ENCODE measurements around the gene MYO5B.
A peak's percentile ranks its signal among the peaks of the same experiment; 100 is the strongest.

MYO5B gene

GRCh38 chr18:50061876-50062517 lies 132.9 kb downstream of the MYO5B start:
- DNase-seq: no peak

GRCh38 chr18:50060822-50061221 lies 134.1 kb downstream of the MYO5B start:
- DNase-seq: no peak

GRCh38 chr18:50058731-50059130 lies 136.2 kb downstream of the MYO5B start:
- no peak for DNase-seq

GRCh38 chr18:50057009-50057408 lies 137.9 kb downstream of the MYO5B start:
- no peak for DNase-seq

GRCh38 chr18:50056185-50056584 lies 138.8 kb downstream of the MYO5B start:
- DNase-seq: no peak

GRCh38 chr18:50055488-50055887 lies 139.5 kb downstream of the MYO5B start:
- DNase-seq: no peak

GRCh38 chr18:50053111-50053510 lies 141.8 kb downstream of the MYO5B start:
- no peak for DNase-seq

- no peak for DNase-seq
Observed at GRCh38 chr18:50051288-50051687, 143.7 kb downstream of the MYO5B start.

- no peak for DNase-seq
Observed at GRCh38 chr18:50045126-50045525, 149.8 kb downstream of the MYO5B start.

- DNase-seq: no peak
Observed at GRCh38 chr18:50044402-50044801, 150.5 kb downstream of the MYO5B start.

GRCh38 chr18:50042611-50043010 lies 152.3 kb downstream of the MYO5B start:
- DNase-seq: no peak

GRCh38 chr18:50039746-50040145 lies 155.2 kb downstream of the MYO5B start:
- DNase-seq: no peak

GRCh38 chr18:50038448-50038847 lies 156.5 kb downstream of the MYO5B start:
- no peak for DNase-seq

- DNase-seq: no peak
Observed at GRCh38 chr18:50034029-50034428, 160.9 kb downstream of the MYO5B start.

- no peak for DNase-seq
Observed at GRCh38 chr18:50033004-50033403, 161.9 kb downstream of the MYO5B start.

- no peak for DNase-seq
Observed at GRCh38 chr18:50030146-50030545, 164.8 kb downstream of the MYO5B start.

GRCh38 chr18:50027996-50028395 lies 167.0 kb downstream of the MYO5B start:
- DNase-seq: no peak

- no peak for DNase-seq
Observed at GRCh38 chr18:50024466-50024865, 170.5 kb downstream of the MYO5B start.

GRCh38 chr18:50022985-50023384 lies 172.0 kb downstream of the MYO5B start:
- no peak for DNase-seq

- no peak for DNase-seq
Observed at GRCh38 chr18:50014606-50015005, 180.3 kb downstream of the MYO5B start.

GRCh38 chr18:50013363-50014138 lies 181.4 kb downstream of the MYO5B start:
- DNase-seq: no peak

GRCh38 chr18:50011813-50012435 lies 183.0 kb downstream of the MYO5B start:
- no peak for DNase-seq

- DNase-seq: peak; percentile 52
Observed at GRCh38 chr18:50009773-50010335, 185.1 kb downstream of the MYO5B start.

GRCh38 chr18:50008306-50008705 lies 186.6 kb downstream of the MYO5B start:
- DNase-seq: no peak

Data from stimulated activated CD8-positive, alpha-beta memory T cell treated with anti-CD3 and anti-CD28 coated beads, Interleukin-4, amount 100 ng/mL, for 48 hours (primary cell).